Smooth muscle cell (in vitro differentiated cells): ENCODE measurements around the gene HOXB3. TPM values are rescaled to one million over a fixed set of nuclear protein-coding genes. Genes with fewer than 3 reads are reported as not detected.
A peak's percentile ranks its signal among the peaks of the same experiment; 100 is the strongest.

Experiments used
- DNase-seq: peaks from one replicate; lab custom pipeline; 2025; ENCODE audit not compliant: unreplicated experiment; lab: John Stamatoyannopoulos, UW
- H2AFZ ChIP-seq: fragments of 200-600 bp; sonication (generic); 2 replicates; pipeline ENCODE4 v1.6.0; 2016; ENCODE audit warnings: antibody characterized with exemption, low read depth, mild to moderate bottlenecking
- H3F3A ChIP-seq: fragments of 200-600 bp; sonication (generic); 2 replicates; pipeline ENCODE4 v1.6.0; 2017; ENCODE audit warnings: antibody characterized with exemption, low read depth
- H3K27ac ChIP-seq: fragments of 200-600 bp; sonication (generic); 2 replicates; pipeline ENCODE4 v1.5.1; 2016; ENCODE audit warnings: low read depth, mild to moderate bottlenecking
- H3K27me3 ChIP-seq: fragments of 200-600 bp; sonication (generic); 2 replicates; pipeline ENCODE4 v1.6.1; 2016; ENCODE audit warnings: low read depth, mild to moderate bottlenecking
- H3K36me3 ChIP-seq: fragments of 200-600 bp; sonication (generic); 2 replicates; pipeline ENCODE4 v1.5.1; 2016; ENCODE audit warnings: low read depth
- H3K4me1 ChIP-seq: fragments of 200-600 bp; sonication (generic); 2 replicates; pipeline ENCODE4 v1.5.1; 2016; ENCODE audit warnings: low read depth
- H3K4me2 ChIP-seq: fragments of 200-600 bp; sonication (generic); 2 replicates; pipeline ENCODE4 v1.6.0; 2016; ENCODE audit warnings: mild to moderate bottlenecking
- H3K4me3 ChIP-seq: fragments of 200-600 bp; sonication (generic); 2 replicates; pipeline ENCODE4 v1.5.1; 2016; ENCODE audit warnings: mild to moderate bottlenecking
- H3K79me2 ChIP-seq: fragments of 200-600 bp; sonication (generic); 2 replicates; pipeline ENCODE4 v1.6.0; 2016; ENCODE audit warnings: low read depth, mild to moderate bottlenecking
- H3K9ac ChIP-seq: fragments of 200-600 bp; sonication (generic); 2 replicates; pipeline ENCODE4 v1.6.0; 2016; ENCODE audit warnings: low read depth
- H3K9me3 ChIP-seq: fragments of 200-600 bp; sonication (generic); replicated peaks from 2 replicates; pipeline ENCODE4 v1.5.1; 2016; ENCODE audit warnings: low read depth
- H4K20me1 ChIP-seq: fragments of 200-600 bp; sonication (generic); 2 replicates; pipeline ENCODE4 v1.6.0; 2016; ENCODE audit warnings: low read depth
- CTCF ChIP-seq: fragments of 200-600 bp; sonication (generic); IDR thresholded peaks from 2 replicates; pipeline ENCODE4 v1.5.1; 2017; ENCODE audit warnings: borderline replicate concordance, mild to moderate bottlenecking, antibody characterized with exemption; ENCODE audit not compliant: insufficient read depth, poor library complexity, severe bottlenecking
- WGBS: methylation state at CpG from one replicate; pipeline ENCODE4 v1.1.7; 2016; ENCODE audit warnings: low lambda C conversion rate; 5-methylcytosine and 5-hydroxymethylcytosine counted together
- polyA plus RNA-seq: library from polyadenylated mRNA; unstranded; fragments of >200 nt; fragmentation: Nextera tagmentation; extraction: Ambion mirVana; gene quantifications from 2 replicates; pipeline ENCODE4 v1.2.1, GENCODE V29; 2016
- total RNA-seq: library from RNA; depleted of rRNA; stranded (reverse); fragments of >200 nt; gene quantifications from 2 replicates; pipeline ENCODE4 v1.2.3, GENCODE V29; 2014

The HOXB3 gene
- total and polyA plus RNA-seq, 2 experiments from 2014 or later = 2.8 to 5.1 TPM

GRCh38 chr17:48617471-48618255, 27.6 kb upstream of the HOXB3 start:
- H3K4me2 ChIP-seq = peak overlapping the region; percentile 98
- no peak overlapping the region for H2AFZ ChIP-seq
- H3K79me2 ChIP-seq = peaks cover 41% of the 10 kb centered on the region
- peaks cover 56% of the 10 kb centered on the region for H4K20me1 ChIP-seq
- peaks cover 86% of the 10 kb centered on the region for H3K27me3 ChIP-seq
- H3K4me3 ChIP-seq = peak overlapping the region; percentile 39
- H3K9me3 ChIP-seq = no peaks in the 10 kb centered on the region
- H3K27ac ChIP-seq = no peak overlapping the region
- H3F3A ChIP-seq = peaks cover 8% of the 10 kb centered on the region
- peaks cover 9% of the 10 kb centered on the region for H3K4me1 ChIP-seq
- no peaks in the 10 kb centered on the region for H3K36me3 ChIP-seq
- no peak for DNase-seq
- WGBS = 7% methylated on average over 42 of the region's 43 CpGs
- no peak overlapping the region for H3K9ac ChIP-seq
- TF ChIP-seq CTCF = no peak

- no peak overlapping the region for H3K9ac ChIP-seq
- peaks cover 79% of the 10 kb centered on the region for H3K27me3 ChIP-seq
- H3K79me2 ChIP-seq = peaks cover 45% of the 10 kb centered on the region
- no peaks in the 10 kb centered on the region for H3K9me3 ChIP-seq
- peaks cover 14% of the 10 kb centered on the region for H3K4me1 ChIP-seq
- H3K36me3 ChIP-seq = no peaks in the 10 kb centered on the region
- no peak for TF ChIP-seq CTCF
- peaks cover 8% of the 10 kb centered on the region for H3F3A ChIP-seq
- peak overlapping the region; percentile 98 for H3K4me2 ChIP-seq
- DNase-seq = no peak
- WGBS = 29% methylated on average over 15 of the region's 15 CpGs
- H2AFZ ChIP-seq = no peak overlapping the region
- peak overlapping the region; percentile 39 for H3K4me3 ChIP-seq
- peaks cover 48% of the 10 kb centered on the region for H4K20me1 ChIP-seq
- no peak overlapping the region for H3K27ac ChIP-seq
These were observed 26.9 kb upstream of the HOXB3 start for GRCh38 chr17:48616717-48617470.

- DNase-seq = no peak
- peak overlapping the region; percentile 45 for H3K27ac ChIP-seq
- H3K4me2 ChIP-seq = peak overlapping the region; percentile 98
- peaks cover 71% of the 10 kb centered on the region for H3K27me3 ChIP-seq
- peak overlapping the region; percentile 69 for H3K4me3 ChIP-seq
- 24% methylated on average over 17 of the region's 17 CpGs for WGBS
- H2AFZ ChIP-seq = no peak overlapping the region
- H3F3A ChIP-seq = peaks cover 8% of the 10 kb centered on the region
- H3K9me3 ChIP-seq = no peaks in the 10 kb centered on the region
- peaks cover 45% of the 10 kb centered on the region for H3K79me2 ChIP-seq
- no peaks in the 10 kb centered on the region for H3K36me3 ChIP-seq
- peaks cover 16% of the 10 kb centered on the region for H3K4me1 ChIP-seq
- peak overlapping the region; percentile 8 for H3K9ac ChIP-seq
- H4K20me1 ChIP-seq = peaks cover 41% of the 10 kb centered on the region
- TF ChIP-seq CTCF = no peak
These were observed 26.1 kb upstream of the HOXB3 start for GRCh38 chr17:48615963-48616716.
